HepG2 (cell line): ENCODE data around the gene CTPS2. TPM values are rescaled to one million over a fixed set of nuclear protein-coding genes. Genes with fewer than 3 reads are reported as not detected.
"Not testable (repeated sequence)": the region's sequence is repeated elsewhere in the genome, so short reads cannot be mapped to it uniquely, and the experiment has no call there.

Experiments used
- ATAC-seq: fragments of 200-7000 bp; cut with Tn5 transposase; 3 replicates; pipeline ENCODE4 v1.9.1; 2020; ENCODE audit warnings: mild to moderate bottlenecking, moderate library complexity
- BruUV-seq: library from RNA; stranded (reverse); fragments of 400-500 nt; replicated peaks from 2 replicates; lab custom pipeline; 2021; lab: Mats Ljungman, UMichigan
- CTCF ChIA-PET: fragments of 300-600 bp; formaldehyde crosslinking; extraction: SDS; loops from one replicate; lab custom pipeline; 2021; ENCODE audit warnings: low total read pairs, inconsistent platforms, low intra/inter-chr PET ratio; lab: Yijun Ruan, JAX
- POLR2A ChIA-PET: fragments of 350-600 bp; sonication (Branson Sonifier 250); formaldehyde crosslinking; loops from one replicate; lab custom pipeline; 2020; ENCODE audit warnings: antibody characterized with exemption, inconsistent platforms; lab: Yijun Ruan, JAX
- DNase-seq: peaks from one replicate; pipeline ENCODE4 v3.0.0-alpha.2; 2015; ENCODE audit warnings: low spot score
- FAIRE-seq: peaks from 3 replicates; lab custom pipeline; 2011; peaks lifted over from hg19 to GRCh38; lab: Jason Lieb, UNC
- H2AFZ ChIP-seq: one replicate; pipeline ENCODE4 v1.6.1; 2011; ENCODE audit warnings: low read length, inconsistent platforms
- H3K27ac ChIP-seq: fragments of 300-600 bp; 3 replicates; pipeline ENCODE4 v1.8.0; 2011; ENCODE audit warnings: mixed run types, mild to moderate bottlenecking, mixed read lengths, low read length, inconsistent platforms; ENCODE audit not compliant: insufficient read depth; ENCODE audit errors: extremely low read length
- H3K27me3 ChIP-seq, 2 experiments: fragments of 200-600 bp in 1 of 2; 2 replicates in 1 of 2; 3 replicates in 1 of 2; pipeline versions ENCODE4 v1.6.0 to v1.8.0; 2011; ENCODE audit warnings: low read length in 2 of 2, mild to moderate bottlenecking in 2 of 2, moderate library complexity in 2 of 2, inconsistent platforms in 1 of 2; ENCODE audit not compliant: insufficient read depth in 2 of 2, control insufficient read depth in 1 of 2
- H3K36me3 ChIP-seq, 2 experiments: fragments of 200-600 bp in 1 of 2; replicated peaks in 1 of 2; 2 replicates in 1 of 2; 3 replicates in 1 of 2; pipeline versions ENCODE4 v1.5.1 to v1.8.0; 2011; ENCODE audit warnings: low read length in 2 of 2, inconsistent platforms in 1 of 2; ENCODE audit not compliant: insufficient read depth in 2 of 2, control insufficient read depth in 1 of 2
- H3K4me1 ChIP-seq: 2 replicates; pipeline ENCODE4 v1.5.1; 2012; ENCODE audit warnings: low read length, inconsistent platforms; ENCODE audit not compliant: insufficient read depth
- H3K4me2 ChIP-seq: 2 replicates; pipeline ENCODE4 v1.6.0; 2011; ENCODE audit warnings: low read depth, low read length, inconsistent platforms
- H3K4me3 ChIP-seq, 3 experiments: fragments of 200-600 bp in 1 of 3; sonication (generic), shearing (Covaris generic) in 1 of 3; replicated peaks in 1 of 3; 2 replicates each; pipeline ENCODE4 v1.5.1; 2011 to 2016; ENCODE audit warnings: low read length in 3 of 3, inconsistent platforms in 2 of 3, low read depth in 2 of 3, mild to moderate bottlenecking in 2 of 3, control low read depth in 1 of 3, mixed read lengths in 1 of 3; ENCODE audit not compliant: insufficient read depth in 1 of 3
- H3K79me2 ChIP-seq: one replicate; pipeline ENCODE4 v1.6.1; 2011; ENCODE audit warnings: low read length, inconsistent platforms; ENCODE audit not compliant: insufficient read depth
- H3K9ac ChIP-seq: 2 replicates; pipeline ENCODE4 v1.6.0; 2011; ENCODE audit warnings: mild to moderate bottlenecking, low read depth, low read length, inconsistent platforms; ENCODE audit not compliant: insufficient read depth
- H3K9me3 ChIP-seq: 2 replicates; pipeline ENCODE4 v1.5.1; 2012; ENCODE audit warnings: mild to moderate bottlenecking, low read length
- H4K20me1 ChIP-seq: 2 replicates; pipeline ENCODE4 v1.6.0; 2011; ENCODE audit warnings: inconsistent platforms, mild to moderate bottlenecking, low read length, moderate library complexity; ENCODE audit not compliant: insufficient read depth
- ESRRA ChIP-seq: sonication (generic); formaldehyde crosslinking; IDR thresholded peaks from 2 replicates; pipeline ENCODE4 v1.5.1; 2020; ENCODE audit warnings: mild to moderate bottlenecking, low read depth, missing genetic modification reagents
- ZNF24 ChIP-seq: fragments of 450-650 bp; IDR thresholded peaks from 2 replicates; pipeline ENCODE4 v1.6.1; 2017; ENCODE audit warnings: antibody characterized with exemption, mild to moderate bottlenecking
- WGBS: methylation state at CpG from one replicate; pipeline ENCODE4 v1.1.6; 2017; ENCODE audit warnings: low lambda C conversion rate; 5-methylcytosine and 5-hydroxymethylcytosine counted together
- in situ Hi-C: cut with HindIII; loops from 2 replicates; pipeline ENCODE4 v1.10.0; 2017; ENCODE audit warnings: low pct_unique_long_range_greater_than_20kb; ENCODE audit not compliant: extremely low pct_ligation_motif_present
- intact Hi-C: fragments of 100-400 bp; cut with micrococcal nuclease; formaldehyde crosslinking; loops from one replicate; pipeline ENCODE4 v1.10.0; 2022; ENCODE audit not compliant: unreplicated experiment
- polyA plus RNA-seq, 8 experiments: library from polyadenylated mRNA; depleted of rRNA in 3 of 8; stranded (reverse) in 7 of 8; unstranded in 1 of 8; fragments of >200 nt; fragmentation: Illumina TruSeq in 4 of 8; extraction: Trizol in 4 of 8; gene quantifications; 2 replicates each; pipeline versions ENCODE4 v1.2.1 to v1.2.3, GENCODE V29; 2011 to 2016; ENCODE audit warnings: low read depth in 4 of 8, missing spikeins in 1 of 8, mixed read lengths in 1 of 8; ENCODE audit not compliant: insufficient read depth in 1 of 8
- total RNA-seq, 5 experiments: library from RNA; depleted of rRNA; stranded (reverse); fragments of >200 nt; fragmentation: Illumina TruSeq; extraction: Trizol; gene quantifications; 2 replicates each; pipeline ENCODE4 v1.2.3, GENCODE V29; 2016; ENCODE audit warnings: low read depth in 1 of 5

The CTPS2 gene
- total and polyA plus RNA-seq, 2 of the 13 experiments (the other 11 are each of a cell fraction or from before 2014, with no cell fraction given) = 10.3 to 26.1 TPM

DNA sequence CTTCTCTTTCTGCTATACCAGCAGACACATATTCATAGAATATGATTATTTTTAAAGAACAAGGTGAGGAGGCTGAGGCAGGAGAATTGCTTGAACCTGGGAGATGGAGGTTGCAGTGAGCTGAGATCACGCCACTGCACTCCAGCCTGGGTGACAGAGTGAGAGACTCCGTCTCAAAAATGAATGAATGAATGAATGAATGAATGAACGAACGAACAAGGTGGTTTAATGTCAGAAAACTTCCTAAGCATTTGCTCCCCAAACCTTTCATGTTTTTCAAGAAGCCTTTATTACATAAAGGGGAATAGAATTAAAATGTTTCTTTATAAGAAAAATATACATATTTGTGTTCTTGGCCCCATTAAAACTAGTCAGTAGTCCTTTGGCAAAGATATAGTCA lies 49.0 kb upstream of the CTPS2 start:
- H3K4me1 ChIP-seq, H4K20me1 ChIP-seq, H3K4me2 ChIP-seq, ATAC-seq, H2AFZ ChIP-seq, CTCF ChIA-PET, BruUV-seq, H3K9ac ChIP-seq, H3K9me3 ChIP-seq, H3K79me2 ChIP-seq, FAIRE-seq, DNase-seq, intact Hi-C loops, H3K27me3 ChIP-seq, H3K27ac ChIP-seq, H3K4me3 ChIP-seq, in situ Hi-C loops: not testable (repeated sequence)
- H3K36me3 ChIP-seq = peaks cover 0 to 11% of the 10 kb centered on the region in 2 experiments; a peak in 2 of 5 replicates
- peak; percentile 52; the same call in 1 of the 2 replicates for TF ChIP-seq ZNF24
- WGBS = 89% methylated on average over 4 of the region's 4 CpGs
- POLR2A ChIA-PET = interaction anchor here (1.5 kb wide), 1 partner anchor 10 kb away, joined by 3 read pairs; no protein-coding TSS in a partner anchor

DNA sequence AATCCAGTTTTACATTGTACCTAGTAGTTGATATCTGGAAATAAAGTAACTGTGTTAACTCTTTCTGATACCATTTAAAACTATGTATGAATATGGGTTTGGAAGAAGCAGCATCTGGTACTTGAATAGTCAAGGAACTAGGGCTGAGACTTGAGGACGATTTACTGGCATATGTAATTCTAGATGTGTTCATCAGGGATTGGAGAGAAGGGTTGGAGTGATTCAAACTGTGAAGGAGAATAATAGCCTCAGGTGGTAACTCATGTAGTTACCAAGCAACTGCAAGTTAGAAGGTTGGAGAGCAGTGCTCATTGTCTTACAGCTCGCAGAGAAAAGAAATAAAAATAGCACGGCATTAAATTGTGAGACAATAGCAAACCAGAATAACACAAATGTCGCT lies 44.3 kb upstream of the CTPS2 start:
- ChIA-PET CTCF (no interaction called here), POLR2A (interaction anchor here (1.0 kb wide), 1 partner anchor 15 kb away, joined by 3 read pairs; no protein-coding TSS in a partner anchor)
- TF ChIP-seq ESRRA = no peak

More for the DNA sequence above, 44.3 kb upstream of the CTPS2 start:
- ATAC-seq (no peak), DNase-seq (no peak), FAIRE-seq (no peak)
- H3K36me3 ChIP-seq = peaks cover 2 to 24% of the 10 kb centered on the region in 2 experiments; a peak in 3 of 5 replicates
- H3K9me3 ChIP-seq = no peaks in the 10 kb centered on the region
- H2AFZ ChIP-seq = no peak overlapping the region
- intact Hi-C loops (no loop called here), in situ Hi-C loops (no loop called here)
- no peak overlapping the region for H3K4me2 ChIP-seq
- WGBS = 94% methylated on average over 4 of the region's 4 CpGs
- H3K27me3 ChIP-seq = no peaks in the 10 kb centered on the region
- no peaks in the 10 kb centered on the region for H3K79me2 ChIP-seq
- no peaks in the 10 kb centered on the region for H4K20me1 ChIP-seq
- H3K9ac ChIP-seq = no peak overlapping the region
- no peaks in the 10 kb centered on the region for H3K4me1 ChIP-seq
- H3K27ac ChIP-seq = no peak overlapping the region
- no TSS peak for BruUV-seq
- H3K4me3 ChIP-seq = no peak overlapping the region
